ENCODE data around the gene WBP11. TPM values are rescaled to one million over a fixed set of nuclear protein-coding genes. Genes with fewer than 3 reads are reported as not detected.

The WBP11 gene
- total RNA-seq, 1 donor from 2014 or later, result 62.4 TPM

DNA sequence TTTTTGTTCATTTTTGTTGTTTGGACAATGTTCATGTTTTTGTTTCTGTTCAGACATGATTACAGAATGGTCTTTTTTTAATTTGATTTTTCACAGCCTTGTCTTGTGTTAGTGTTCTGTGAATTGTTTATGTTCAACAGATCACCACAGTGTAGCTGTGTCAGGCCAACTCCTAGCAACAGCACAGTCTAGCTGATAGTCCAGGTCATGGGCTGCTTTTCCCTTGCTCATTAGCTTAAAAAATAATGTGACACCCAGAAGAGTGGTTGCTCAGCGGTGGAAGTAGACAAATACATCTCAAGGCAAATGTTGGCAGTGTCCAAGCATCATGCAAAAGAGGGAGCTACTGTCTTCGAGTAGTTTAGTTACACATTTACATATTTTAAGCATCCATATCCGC lies 22.4 kb downstream of the WBP11 start:
- no peak for DNase-seq (ENCODE audit: extremely low spot score, unreplicated experiment)
- Mint-ChIP-seq H3K9me3 (ENCODE audit: unreplicated experiment) (no peaks in the 10 kb centered on the region), H3K27ac (ENCODE audit: unreplicated experiment) (no peak overlapping the region), H3K27me3 (ENCODE audit: unreplicated experiment) (no peaks in the 10 kb centered on the region), H3K4me3 (ENCODE audit: unreplicated experiment) (no peak overlapping the region), H3K4me1 (ENCODE audit: unreplicated experiment) (peaks cover 35% of the 10 kb centered on the region), H3K36me3 (ENCODE audit: unreplicated experiment) (peaks cover 20% of the 10 kb centered on the region)
- TF ChIP-seq, protein P1, sequence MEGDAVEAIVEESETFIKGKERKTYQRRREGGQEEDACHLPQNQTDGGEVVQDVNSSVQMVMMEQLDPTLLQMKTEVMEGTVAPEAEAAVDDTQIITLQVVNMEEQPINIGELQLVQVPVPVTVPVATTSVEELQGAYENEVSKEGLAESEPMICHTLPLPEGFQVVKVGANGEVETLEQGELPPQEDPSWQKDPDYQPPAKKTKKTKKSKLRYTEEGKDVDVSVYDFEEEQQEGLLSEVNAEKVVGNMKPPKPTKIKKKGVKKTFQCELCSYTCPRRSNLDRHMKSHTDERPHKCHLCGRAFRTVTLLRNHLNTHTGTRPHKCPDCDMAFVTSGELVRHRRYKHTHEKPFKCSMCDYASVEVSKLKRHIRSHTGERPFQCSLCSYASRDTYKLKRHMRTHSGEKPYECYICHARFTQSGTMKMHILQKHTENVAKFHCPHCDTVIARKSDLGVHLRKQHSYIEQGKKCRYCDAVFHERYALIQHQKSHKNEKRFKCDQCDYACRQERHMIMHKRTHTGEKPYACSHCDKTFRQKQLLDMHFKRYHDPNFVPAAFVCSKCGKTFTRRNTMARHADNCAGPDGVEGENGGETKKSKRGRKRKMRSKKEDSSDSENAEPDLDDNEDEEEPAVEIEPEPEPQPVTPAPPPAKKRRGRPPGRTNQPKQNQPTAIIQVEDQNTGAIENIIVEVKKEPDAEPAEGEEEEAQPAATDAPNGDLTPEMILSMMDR (IDR thresholded peaks at IDR 0.05), result no peak

DNA sequence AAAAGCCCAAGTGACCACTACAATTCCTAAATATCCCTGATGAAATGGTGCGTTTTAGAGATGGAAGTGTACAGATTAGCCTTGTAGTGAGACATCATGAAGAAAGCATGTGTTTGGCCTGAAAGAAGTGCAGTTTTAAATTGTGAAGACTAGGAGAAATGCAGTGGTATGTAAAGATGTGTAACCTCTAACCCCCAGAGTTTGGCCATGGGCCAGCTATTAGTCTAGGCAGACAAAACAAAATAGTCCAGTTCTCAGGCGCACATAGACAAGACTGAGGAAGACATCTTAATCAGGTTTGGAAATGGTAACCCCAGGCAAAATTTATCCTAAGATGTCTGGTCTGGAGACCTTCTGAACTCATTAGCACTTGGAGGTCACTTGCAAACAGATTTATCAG lies 23.4 kb downstream of the WBP11 start:
- TF ChIP-seq, protein P1 (IDR thresholded peaks at IDR 0.05), result no peak
- H3K36me3 Mint-ChIP-seq (ENCODE audit: unreplicated experiment), result peaks cover 12% of the 10 kb centered on the region
- H3K4me1 Mint-ChIP-seq (ENCODE audit: unreplicated experiment), result peaks cover 44% of the 10 kb centered on the region
- H3K27me3 Mint-ChIP-seq (ENCODE audit: unreplicated experiment), result no peaks in the 10 kb centered on the region
- DNase-seq (ENCODE audit: extremely low spot score, unreplicated experiment), result no peak
- H3K9me3 Mint-ChIP-seq (ENCODE audit: unreplicated experiment), result no peaks in the 10 kb centered on the region
- H3K4me3 Mint-ChIP-seq (ENCODE audit: unreplicated experiment), result no peak overlapping the region
- peak overlapping the region; percentile 4 for H3K27ac Mint-ChIP-seq (ENCODE audit: unreplicated experiment)

DNA sequence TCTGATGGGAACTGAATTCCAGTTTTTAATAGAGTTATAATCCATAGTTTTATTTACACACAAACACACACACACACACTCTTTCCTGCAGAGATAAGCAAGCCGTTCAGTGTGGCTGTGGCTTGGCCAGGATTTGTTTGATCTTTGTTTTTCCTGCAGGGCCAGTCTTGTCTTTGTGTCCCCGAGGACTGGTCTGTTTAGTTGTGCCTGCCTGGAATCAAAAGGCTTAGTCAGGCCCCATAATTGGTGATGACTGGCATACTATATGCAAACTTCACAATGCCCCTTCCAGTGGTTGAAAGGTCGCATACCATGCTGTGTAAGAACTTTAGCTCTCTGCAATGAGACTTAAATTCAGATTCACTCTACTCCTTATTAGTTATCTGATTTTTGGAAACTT lies 26.0 kb downstream of the WBP11 start:
- no peak for DNase-seq (ENCODE audit: extremely low spot score, unreplicated experiment)
- TF ChIP-seq, protein P1 (IDR thresholded peaks at IDR 0.05), result no peak
- H3K27ac Mint-ChIP-seq (ENCODE audit: unreplicated experiment), result peak overlapping the region; percentile 99
- no peak overlapping the region for H3K4me3 Mint-ChIP-seq (ENCODE audit: unreplicated experiment)
- H3K9me3 Mint-ChIP-seq (ENCODE audit: unreplicated experiment), result no peaks in the 10 kb centered on the region
- no peaks in the 10 kb centered on the region for H3K27me3 Mint-ChIP-seq (ENCODE audit: unreplicated experiment)
- peaks cover 51% of the 10 kb centered on the region for H3K4me1 Mint-ChIP-seq (ENCODE audit: unreplicated experiment)
- no peaks in the 10 kb centered on the region for H3K36me3 Mint-ChIP-seq (ENCODE audit: unreplicated experiment)

DNA sequence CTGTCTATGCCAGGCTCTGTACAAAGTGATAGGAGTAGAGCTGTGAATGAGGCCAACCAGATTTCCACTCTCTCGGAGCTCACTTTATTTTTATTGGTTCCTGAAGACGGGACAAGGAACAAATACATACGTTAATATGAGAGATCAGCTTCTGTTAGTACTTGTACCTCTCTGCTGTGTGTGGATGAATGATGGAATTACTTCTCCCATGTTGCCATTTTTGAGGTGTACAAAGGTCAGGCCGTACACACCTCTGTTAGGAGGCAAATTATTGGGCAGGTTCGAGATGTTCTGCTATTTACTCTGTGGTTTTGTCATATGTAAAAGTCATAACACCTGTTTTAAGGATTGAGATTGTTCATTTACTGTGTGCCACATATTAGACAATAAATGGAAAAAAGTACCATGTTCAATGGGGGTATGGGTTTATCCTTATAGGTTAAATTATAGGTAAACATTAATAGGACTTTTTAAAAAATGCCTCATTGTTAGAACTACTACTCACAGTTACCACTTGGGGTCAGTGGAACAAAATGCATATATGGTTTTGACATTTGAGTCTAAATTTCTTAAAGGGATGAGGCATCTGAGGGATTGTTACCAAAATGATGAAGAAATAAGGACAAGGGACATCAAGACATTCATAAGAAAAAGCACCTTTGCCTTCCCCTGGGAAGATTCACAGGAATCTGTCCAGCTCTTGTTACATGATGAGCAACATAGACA lies 26.9 kb downstream of the WBP11 start:
- TF ChIP-seq, protein P1 (IDR thresholded peaks at IDR 0.05), result peak; percentile 45
- Mint-ChIP-seq H3K4me3 (ENCODE audit: unreplicated experiment) (peak overlapping the region; percentile 94), H3K9me3 (ENCODE audit: unreplicated experiment) (no peaks in the 10 kb centered on the region), H3K36me3 (ENCODE audit: unreplicated experiment) (no peaks in the 10 kb centered on the region), H3K27me3 (ENCODE audit: unreplicated experiment) (no peaks in the 10 kb centered on the region), H3K4me1 (ENCODE audit: unreplicated experiment) (peaks cover 55% of the 10 kb centered on the region), H3K27ac (ENCODE audit: unreplicated experiment) (peak overlapping the region; percentile 99)
- no peak for DNase-seq (ENCODE audit: extremely low spot score, unreplicated experiment)

DNA sequence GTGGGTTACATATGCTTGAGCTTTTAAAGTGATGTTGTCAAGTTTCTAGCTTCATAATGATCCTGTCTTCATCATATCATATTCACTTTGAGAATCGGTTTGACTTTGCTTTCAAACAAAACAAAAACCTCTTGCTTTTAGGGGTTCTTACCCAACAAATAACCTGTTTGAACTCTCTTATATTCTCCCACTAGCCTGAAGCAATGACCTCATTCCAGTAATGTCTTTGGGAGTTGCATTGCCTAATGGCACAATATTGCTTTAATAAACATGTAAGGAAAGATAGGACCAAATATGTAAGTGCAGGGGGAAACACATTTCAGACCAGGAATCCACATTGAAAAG lies 27.7 kb downstream of the WBP11 start:
- H3K36me3 Mint-ChIP-seq (ENCODE audit: unreplicated experiment), result no peaks in the 10 kb centered on the region
- DNase-seq (ENCODE audit: extremely low spot score, unreplicated experiment), result no peak
- TF ChIP-seq, protein P1 (IDR thresholded peaks at IDR 0.05), result no peak
- peak overlapping the region; percentile 99 for H3K27ac Mint-ChIP-seq (ENCODE audit: unreplicated experiment)
- H3K9me3 Mint-ChIP-seq (ENCODE audit: unreplicated experiment), result no peaks in the 10 kb centered on the region
- peaks cover 58% of the 10 kb centered on the region for H3K4me1 Mint-ChIP-seq (ENCODE audit: unreplicated experiment)
- H3K4me3 Mint-ChIP-seq (ENCODE audit: unreplicated experiment), result peak overlapping the region; percentile 94
- no peaks in the 10 kb centered on the region for H3K27me3 Mint-ChIP-seq (ENCODE audit: unreplicated experiment)
